ENCODE data around the gene EIF2AK3. TPM values are rescaled to one million over a fixed set of nuclear protein-coding genes. Genes with fewer than 3 reads are reported as not detected.

EIF2AK3 gene
- total and polyA plus RNA-seq, 2 of the 13 experiments (the other 11 are each of a cell fraction or from before 2014, with no cell fraction given) = 10.3 to 30.6 TPM

DNA sequence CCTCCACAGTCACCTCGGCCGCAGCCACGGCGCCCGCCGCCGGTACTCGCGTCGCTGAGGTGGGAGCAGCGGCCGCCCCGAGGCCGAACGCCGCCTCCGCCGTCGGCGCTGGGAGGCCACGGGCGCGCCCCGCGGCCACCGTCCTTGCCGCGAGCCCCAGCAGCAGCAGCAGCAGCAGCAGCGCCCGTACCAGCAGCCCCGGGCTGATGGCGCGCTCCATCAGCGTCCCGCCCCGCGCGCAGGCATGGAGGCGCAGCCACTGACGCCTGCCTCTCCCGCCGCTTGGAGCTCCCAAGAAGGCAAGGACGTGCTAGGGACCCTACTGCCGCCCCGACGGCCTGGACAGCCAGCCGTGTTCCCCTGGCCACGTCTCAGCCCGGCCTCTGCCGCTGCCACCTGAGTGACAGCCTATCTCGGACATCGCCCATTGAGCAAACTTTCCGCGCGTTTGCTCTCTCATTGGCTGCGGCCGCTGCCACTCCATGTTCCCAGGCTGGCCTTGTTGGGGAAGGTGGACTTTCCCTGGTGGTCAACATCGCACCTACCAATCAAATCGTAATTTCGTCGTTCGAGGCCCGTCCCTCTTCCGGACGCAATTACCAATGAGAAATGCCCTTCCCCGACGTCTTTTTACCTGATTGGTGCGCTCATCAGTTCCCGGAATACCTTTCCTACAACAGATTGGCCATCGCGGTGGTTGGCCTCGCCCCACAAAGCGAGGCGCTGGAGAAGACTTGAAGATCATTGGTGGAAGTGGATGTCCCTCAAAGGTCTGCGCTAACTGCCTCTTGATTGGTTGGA lies at the start of gene EIF2AK3 (continued):
- TF ChIP-seq, protein P1, sequence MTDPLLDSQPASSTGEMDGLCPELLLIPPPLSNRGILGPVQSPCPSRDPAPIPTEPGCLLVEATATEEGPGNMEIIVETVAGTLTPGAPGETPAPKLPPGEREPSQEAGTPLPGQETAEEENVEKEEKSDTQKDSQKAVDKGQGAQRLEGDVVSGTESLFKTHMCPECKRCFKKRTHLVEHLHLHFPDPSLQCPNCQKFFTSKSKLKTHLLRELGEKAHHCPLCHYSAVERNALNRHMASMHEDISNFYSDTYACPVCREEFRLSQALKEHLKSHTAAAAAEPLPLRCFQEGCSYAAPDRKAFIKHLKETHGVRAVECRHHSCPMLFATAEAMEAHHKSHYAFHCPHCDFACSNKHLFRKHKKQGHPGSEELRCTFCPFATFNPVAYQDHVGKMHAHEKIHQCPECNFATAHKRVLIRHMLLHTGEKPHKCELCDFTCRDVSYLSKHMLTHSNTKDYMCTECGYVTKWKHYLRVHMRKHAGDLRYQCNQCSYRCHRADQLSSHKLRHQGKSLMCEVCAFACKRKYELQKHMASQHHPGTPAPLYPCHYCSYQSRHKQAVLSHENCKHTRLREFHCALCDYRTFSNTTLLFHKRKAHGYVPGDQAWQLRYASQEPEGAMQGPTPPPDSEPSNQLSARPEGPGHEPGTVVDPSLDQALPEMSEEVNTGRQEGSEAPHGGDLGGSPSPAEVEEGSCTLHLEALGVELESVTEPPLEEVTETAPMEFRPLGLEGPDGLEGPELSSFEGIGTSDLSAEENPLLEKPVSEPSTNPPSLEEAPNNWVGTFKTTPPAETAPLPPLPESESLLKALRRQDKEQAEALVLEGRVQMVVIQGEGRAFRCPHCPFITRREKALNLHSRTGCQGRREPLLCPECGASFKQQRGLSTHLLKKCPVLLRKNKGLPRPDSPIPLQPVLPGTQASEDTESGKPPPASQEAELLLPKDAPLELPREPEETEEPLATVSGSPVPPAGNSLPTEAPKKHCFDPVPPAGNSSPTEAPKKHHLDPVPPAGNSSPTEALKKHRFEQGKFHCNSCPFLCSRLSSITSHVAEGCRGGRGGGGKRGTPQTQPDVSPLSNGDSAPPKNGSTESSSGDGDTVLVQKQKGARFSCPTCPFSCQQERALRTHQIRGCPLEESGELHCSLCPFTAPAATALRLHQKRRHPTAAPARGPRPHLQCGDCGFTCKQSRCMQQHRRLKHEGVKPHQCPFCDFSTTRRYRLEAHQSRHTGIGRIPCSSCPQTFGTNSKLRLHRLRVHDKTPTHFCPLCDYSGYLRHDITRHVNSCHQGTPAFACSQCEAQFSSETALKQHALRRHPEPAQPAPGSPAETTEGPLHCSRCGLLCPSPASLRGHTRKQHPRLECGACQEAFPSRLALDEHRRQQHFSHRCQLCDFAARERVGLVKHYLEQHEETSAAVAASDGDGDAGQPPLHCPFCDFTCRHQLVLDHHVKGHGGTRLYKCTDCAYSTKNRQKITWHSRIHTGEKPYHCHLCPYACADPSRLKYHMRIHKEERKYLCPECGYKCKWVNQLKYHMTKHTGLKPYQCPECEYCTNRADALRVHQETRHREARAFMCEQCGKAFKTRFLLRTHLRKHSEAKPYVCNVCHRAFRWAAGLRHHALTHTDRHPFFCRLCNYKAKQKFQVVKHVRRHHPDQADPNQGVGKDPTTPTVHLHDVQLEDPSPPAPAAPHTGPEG (CRISPR knock-in tag; IDR thresholded peaks at IDR 0.05) = peak; percentile 77
- TF ChIP-seq, protein P2, sequence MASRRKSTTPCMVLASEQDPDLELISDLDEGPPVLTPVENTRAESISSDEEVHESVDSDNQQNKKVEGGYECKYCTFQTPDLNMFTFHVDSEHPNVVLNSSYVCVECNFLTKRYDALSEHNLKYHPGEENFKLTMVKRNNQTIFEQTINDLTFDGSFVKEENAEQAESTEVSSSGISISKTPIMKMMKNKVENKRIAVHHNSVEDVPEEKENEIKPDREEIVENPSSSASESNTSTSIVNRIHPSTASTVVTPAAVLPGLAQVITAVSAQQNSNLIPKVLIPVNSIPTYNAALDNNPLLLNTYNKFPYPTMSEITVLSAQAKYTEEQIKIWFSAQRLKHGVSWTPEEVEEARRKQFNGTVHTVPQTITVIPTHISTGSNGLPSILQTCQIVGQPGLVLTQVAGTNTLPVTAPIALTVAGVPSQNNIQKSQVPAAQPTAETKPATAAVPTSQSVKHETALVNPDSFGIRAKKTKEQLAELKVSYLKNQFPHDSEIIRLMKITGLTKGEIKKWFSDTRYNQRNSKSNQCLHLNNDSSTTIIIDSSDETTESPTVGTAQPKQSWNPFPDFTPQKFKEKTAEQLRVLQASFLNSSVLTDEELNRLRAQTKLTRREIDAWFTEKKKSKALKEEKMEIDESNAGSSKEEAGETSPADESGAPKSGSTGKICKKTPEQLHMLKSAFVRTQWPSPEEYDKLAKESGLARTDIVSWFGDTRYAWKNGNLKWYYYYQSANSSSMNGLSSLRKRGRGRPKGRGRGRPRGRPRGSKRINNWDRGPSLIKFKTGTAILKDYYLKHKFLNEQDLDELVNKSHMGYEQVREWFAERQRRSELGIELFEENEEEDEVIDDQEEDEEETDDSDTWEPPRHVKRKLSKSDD (CRISPR knock-in tag; IDR thresholded peaks at IDR 0.05; ENCODE audit: low read depth) = 0 out of 2 replicates have a peak, but pooled peaks have one; percentile 50
- TF ChIP-seq ZNF333 (CRISPR knock-in tag; IDR thresholded peaks at IDR 0.05; ENCODE audit: borderline replicate concordance) = peak; percentile 57; the same call in 1 of the 2 replicates
- TF ChIP-seq, protein P3, sequence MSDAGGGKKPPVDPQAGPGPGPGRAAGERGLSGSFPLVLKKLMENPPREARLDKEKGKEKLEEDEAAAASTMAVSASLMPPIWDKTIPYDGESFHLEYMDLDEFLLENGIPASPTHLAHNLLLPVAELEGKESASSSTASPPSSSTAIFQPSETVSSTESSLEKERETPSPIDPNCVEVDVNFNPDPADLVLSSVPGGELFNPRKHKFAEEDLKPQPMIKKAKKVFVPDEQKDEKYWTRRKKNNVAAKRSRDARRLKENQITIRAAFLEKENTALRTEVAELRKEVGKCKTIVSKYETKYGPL (CRISPR knock-in tag; IDR thresholded peaks at IDR 0.05) = no peak
- TF ChIP-seq ZNF33A (CRISPR knock-in tag; IDR thresholded peaks at IDR 0.05; ENCODE audit: borderline replicate concordance) = no peak
- TF ChIP-seq TOPORS (CRISPR knock-in tag; IDR thresholded peaks at IDR 0.05) = peak; percentile 82
- no peak for TF ChIP-seq DZIP1 (CRISPR knock-in tag; IDR thresholded peaks at IDR 0.05)
- no peak; the same call in 1 of the 2 replicates for TF ChIP-seq ERF (CRISPR knock-in tag; IDR thresholded peaks at IDR 0.05)
- no peak for TF ChIP-seq ZNF234 (CRISPR knock-in tag; conservative IDR thresholded peaks at IDR 0.05)
- TF ChIP-seq, protein P4, sequence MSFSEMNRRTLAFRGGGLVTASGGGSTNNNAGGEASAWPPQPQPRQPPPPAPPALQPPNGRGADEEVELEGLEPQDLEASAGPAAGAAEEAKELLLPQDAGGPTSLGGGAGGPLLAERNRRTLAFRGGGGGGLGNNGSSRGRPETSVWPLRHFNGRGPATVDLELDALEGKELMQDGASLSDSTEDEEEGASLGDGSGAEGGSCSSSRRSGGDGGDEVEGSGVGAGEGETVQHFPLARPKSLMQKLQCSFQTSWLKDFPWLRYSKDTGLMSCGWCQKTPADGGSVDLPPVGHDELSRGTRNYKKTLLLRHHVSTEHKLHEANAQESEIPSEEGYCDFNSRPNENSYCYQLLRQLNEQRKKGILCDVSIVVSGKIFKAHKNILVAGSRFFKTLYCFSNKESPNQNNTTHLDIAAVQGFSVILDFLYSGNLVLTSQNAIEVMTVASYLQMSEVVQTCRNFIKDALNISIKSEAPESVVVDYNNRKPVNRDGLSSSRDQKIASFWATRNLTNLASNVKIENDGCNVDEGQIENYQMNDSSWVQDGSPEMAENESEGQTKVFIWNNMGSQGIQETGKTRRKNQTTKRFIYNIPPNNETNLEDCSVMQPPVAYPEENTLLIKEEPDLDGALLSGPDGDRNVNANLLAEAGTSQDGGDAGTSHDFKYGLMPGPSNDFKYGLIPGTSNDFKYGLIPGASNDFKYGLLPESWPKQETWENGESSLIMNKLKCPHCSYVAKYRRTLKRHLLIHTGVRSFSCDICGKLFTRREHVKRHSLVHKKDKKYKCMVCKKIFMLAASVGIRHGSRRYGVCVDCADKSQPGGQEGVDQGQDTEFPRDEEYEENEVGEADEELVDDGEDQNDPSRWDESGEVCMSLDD (CRISPR knock-in tag; IDR thresholded peaks at IDR 0.05; ENCODE audit: borderline replicate concordance) = no peak
